Panc1 (cell line): ENCODE measurements around the gene HYLS1. TPM values are rescaled to one million over a fixed set of nuclear protein-coding genes. Genes with fewer than 3 reads are reported as not detected.

Source experiments
- ATAC-seq: fragments of 200-7000 bp; cut with Tn5 transposase; 2 replicates; pipeline ENCODE4 v1.9.1; 2020; ENCODE audit warnings: mild to moderate bottlenecking, moderate library complexity
- BruUV-seq: library from RNA; stranded (reverse); fragments of 400-500 nt; replicated peaks from 2 replicates; lab custom pipeline; 2021; lab: Mats Ljungman, UMichigan
- CTCF ChIA-PET: fragments of 300-600 bp; sonication (Branson Sonifier 250); formaldehyde crosslinking; loops from one replicate; lab custom pipeline; 2022; ENCODE audit warnings: antibody characterized with exemption; lab: Charles Lee
- POLR2A ChIA-PET: fragments of 300-600 bp; sonication (Branson Sonifier 250); formaldehyde crosslinking; loops from one replicate; lab custom pipeline; 2022; ENCODE audit warnings: antibody characterized with exemption; lab: Charles Lee
- DNase-seq: peaks from one replicate; pipeline ENCODE4 v3.0.0-alpha.2; 2010; ENCODE audit warnings: low read depth, low spot score
- H3K27ac ChIP-seq: 2 replicates; pipeline ENCODE4 v1.5.1; 2011; ENCODE audit warnings: mild to moderate bottlenecking, low read length, inconsistent platforms
- H3K27me3 ChIP-seq: fragments of 200-500 bp; sonication (Bioruptor generic); 2 replicates; pipeline ENCODE4 v1.6.0; 2014; ENCODE audit warnings: low read length, inconsistent platforms; ENCODE audit not compliant: control insufficient read depth, insufficient read depth
- H3K36me3 ChIP-seq: fragments of 200-500 bp; sonication (Bioruptor generic); 2 replicates; pipeline ENCODE4 v1.5.1; 2014; ENCODE audit warnings: inconsistent platforms, mild to moderate bottlenecking, low read length, moderate library complexity; ENCODE audit not compliant: control insufficient read depth, insufficient read depth
- H3K4me1 ChIP-seq: 2 replicates; pipeline ENCODE4 v1.5.1; 2011; ENCODE audit warnings: inconsistent platforms, mild to moderate bottlenecking, low read length, moderate library complexity; ENCODE audit not compliant: control insufficient read depth, insufficient read depth
- H3K4me3 ChIP-seq, 2 experiments: 2 replicates each; pipeline ENCODE4 v1.5.1; 2011 to 2012; ENCODE audit warnings: low read depth in 2 of 2, low read length in 2 of 2, mild to moderate bottlenecking in 2 of 2, inconsistent platforms in 1 of 2, moderate library complexity in 1 of 2
- H3K9me3 ChIP-seq: fragments of 200-500 bp; sonication (Bioruptor generic); 2 replicates; pipeline ENCODE4 v1.5.1; 2014; ENCODE audit warnings: low read depth, mild to moderate bottlenecking, inconsistent platforms, low read length, moderate library complexity; ENCODE audit not compliant: control insufficient read depth, insufficient read depth
- POLR2AphosphoS5 ChIP-seq: IDR thresholded peaks from 2 replicates; pipeline ENCODE4 v1.6.1; 2012; ENCODE audit warnings: mild to moderate bottlenecking, low read depth, low read length, moderate library complexity
- TCF7L2 ChIP-seq: IDR thresholded peaks from 2 replicates; pipeline ENCODE4 v1.6.1; 2011; ENCODE audit warnings: mild to moderate bottlenecking, low read depth, low read length, inconsistent platforms
- in situ Hi-C: cut with HindIII; loops from 2 replicates; pipeline ENCODE4 v1.10.0; 2016; ENCODE audit warnings: low sequenced_read_pairs, low pct_unique_long_range_greater_than_20kb
- intact Hi-C: fragments of 100-400 bp; cut with micrococcal nuclease; formaldehyde crosslinking; loops from one replicate; pipeline ENCODE4 v1.10.0; 2022; ENCODE audit not compliant: unreplicated experiment
- total RNA-seq: library from RNA; stranded (reverse); gene quantifications from one replicate; pipeline ENCODE4 v1.2.1, GENCODE V29; 2021; ENCODE audit not compliant: unreplicated experiment
- TF ChIP-seq, protein P1 (sequence below), 2 experiments: IDR thresholded peaks; 2 replicates each; pipeline ENCODE4 v1.6.1; 2011 to 2012; ENCODE audit warnings: low read depth in 2 of 2, control low read depth in 1 of 2, low read length in 1 of 2, mild to moderate bottlenecking in 1 of 2, moderate library complexity in 1 of 2; ENCODE audit not compliant: insufficient read depth in 1 of 2
- TF ChIP-seq, protein P2 (sequence below): fragments of 450-650 bp; IDR thresholded peaks from 2 replicates; pipeline ENCODE4 v1.5.1; 2017; ENCODE audit warnings: mild to moderate bottlenecking

The HYLS1 gene
- total RNA-seq, 1 experiment from 2014 or later = 32.2 TPM

DNA sequence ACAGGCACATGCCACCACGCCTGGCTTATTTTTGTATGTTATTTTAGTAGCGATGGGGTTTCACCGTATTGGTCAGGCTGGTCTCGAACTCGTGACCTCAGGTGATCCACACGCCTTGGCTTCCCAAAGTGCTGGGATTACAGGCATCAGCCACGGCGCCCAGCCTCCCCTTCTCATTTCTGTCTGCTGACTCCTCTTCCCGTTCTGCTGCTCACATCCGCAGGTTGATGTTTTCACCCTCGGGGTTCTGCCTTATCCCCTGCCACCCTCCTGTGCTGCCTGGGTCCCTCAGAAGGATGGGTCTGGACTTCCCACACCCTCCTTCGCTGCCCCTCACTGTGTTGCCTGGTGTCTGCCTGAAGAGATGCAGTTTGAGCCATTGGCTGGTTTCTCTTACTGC, 39.2 kb downstream of the HYLS1 start:
- ChIA-PET CTCF (interaction anchor here (0.7 kb wide), 1 partner anchor 1419 kb away, joined by 3 read pairs; no protein-coding TSS in a partner anchor), POLR2A (no interaction called here)
- Histone ChIP-seq H3K27ac (no peak overlapping the region), H3K36me3 (no peaks in the 10 kb centered on the region), H3K4me1 (peaks cover 3% of the 10 kb centered on the region; the same call in 1 of the 2 replicates), H3K9me3 (no peaks in the 10 kb centered on the region), H3K4me3 (no peak overlapping the region), H3K27me3 (peaks cover 11% of the 10 kb centered on the region)
- ATAC-seq (no peak), DNase-seq (no peak)
- no TSS peak for BruUV-seq
- intact Hi-C loops = no loop called here
- in situ Hi-C loops = loop anchor here (25.0 kb wide), 1 partner anchor 286 kb away; the partner anchor contains the start of genes FAM118B and RPUSD4
- no peak for TF ChIP-seq POLR2AphosphoS5
- TF ChIP-seq, protein P1, sequence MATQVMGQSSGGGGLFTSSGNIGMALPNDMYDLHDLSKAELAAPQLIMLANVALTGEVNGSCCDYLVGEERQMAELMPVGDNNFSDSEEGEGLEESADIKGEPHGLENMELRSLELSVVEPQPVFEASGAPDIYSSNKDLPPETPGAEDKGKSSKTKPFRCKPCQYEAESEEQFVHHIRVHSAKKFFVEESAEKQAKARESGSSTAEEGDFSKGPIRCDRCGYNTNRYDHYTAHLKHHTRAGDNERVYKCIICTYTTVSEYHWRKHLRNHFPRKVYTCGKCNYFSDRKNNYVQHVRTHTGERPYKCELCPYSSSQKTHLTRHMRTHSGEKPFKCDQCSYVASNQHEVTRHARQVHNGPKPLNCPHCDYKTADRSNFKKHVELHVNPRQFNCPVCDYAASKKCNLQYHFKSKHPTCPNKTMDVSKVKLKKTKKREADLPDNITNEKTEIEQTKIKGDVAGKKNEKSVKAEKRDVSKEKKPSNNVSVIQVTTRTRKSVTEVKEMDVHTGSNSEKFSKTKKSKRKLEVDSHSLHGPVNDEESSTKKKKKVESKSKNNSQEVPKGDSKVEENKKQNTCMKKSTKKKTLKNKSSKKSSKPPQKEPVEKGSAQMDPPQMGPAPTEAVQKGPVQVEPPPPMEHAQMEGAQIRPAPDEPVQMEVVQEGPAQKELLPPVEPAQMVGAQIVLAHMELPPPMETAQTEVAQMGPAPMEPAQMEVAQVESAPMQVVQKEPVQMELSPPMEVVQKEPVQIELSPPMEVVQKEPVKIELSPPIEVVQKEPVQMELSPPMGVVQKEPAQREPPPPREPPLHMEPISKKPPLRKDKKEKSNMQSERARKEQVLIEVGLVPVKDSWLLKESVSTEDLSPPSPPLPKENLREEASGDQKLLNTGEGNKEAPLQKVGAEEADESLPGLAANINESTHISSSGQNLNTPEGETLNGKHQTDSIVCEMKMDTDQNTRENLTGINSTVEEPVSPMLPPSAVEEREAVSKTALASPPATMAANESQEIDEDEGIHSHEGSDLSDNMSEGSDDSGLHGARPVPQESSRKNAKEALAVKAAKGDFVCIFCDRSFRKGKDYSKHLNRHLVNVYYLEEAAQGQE (IDR thresholded peaks at IDR 0.05; ENCODE audit: insufficient read depth in 1 of 2, low read depth in 2 of 2, low read length in 1 of 2) = no peak

DNA sequence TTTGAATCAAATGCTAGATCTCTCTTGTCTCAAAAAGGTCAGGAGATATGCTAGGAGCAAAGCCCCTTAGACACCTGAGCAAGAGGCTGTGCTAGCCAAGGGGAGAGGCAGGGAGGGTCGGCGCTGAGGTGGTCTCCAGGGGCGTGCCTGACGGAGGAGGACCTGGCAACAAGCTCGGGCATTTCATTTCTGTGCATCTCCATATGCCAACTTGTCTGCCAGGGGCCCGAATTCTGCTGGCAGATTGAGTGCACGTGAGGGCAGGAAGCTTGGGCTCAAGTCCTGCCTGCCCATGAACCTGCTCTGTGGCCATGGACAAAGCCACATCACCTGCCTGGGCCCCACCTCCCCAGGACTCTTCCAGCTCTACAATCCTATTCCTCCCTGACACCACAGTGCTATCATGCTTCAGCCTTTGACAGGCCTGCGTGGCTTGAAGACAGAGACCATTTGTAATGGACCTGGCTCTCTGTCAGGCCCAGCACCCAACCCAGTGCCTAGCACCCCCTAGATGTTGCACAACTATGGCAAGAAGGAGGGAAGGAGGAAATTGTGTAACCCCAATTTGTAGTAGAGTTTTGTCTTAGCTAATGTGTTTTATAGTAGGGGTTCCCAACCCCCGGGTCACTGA, 42.1 kb downstream of the HYLS1 start:
- CTCF ChIA-PET = no interaction called here
- TF ChIP-seq TCF7L2 = no peak
- TF ChIP-seq, protein P1 (IDR thresholded peaks at IDR 0.05; ENCODE audit: insufficient read depth in 1 of 2, low read depth in 2 of 2, low read length in 1 of 2) = no peak
- no peak for TF ChIP-seq POLR2AphosphoS5
- TF ChIP-seq, protein P2, sequence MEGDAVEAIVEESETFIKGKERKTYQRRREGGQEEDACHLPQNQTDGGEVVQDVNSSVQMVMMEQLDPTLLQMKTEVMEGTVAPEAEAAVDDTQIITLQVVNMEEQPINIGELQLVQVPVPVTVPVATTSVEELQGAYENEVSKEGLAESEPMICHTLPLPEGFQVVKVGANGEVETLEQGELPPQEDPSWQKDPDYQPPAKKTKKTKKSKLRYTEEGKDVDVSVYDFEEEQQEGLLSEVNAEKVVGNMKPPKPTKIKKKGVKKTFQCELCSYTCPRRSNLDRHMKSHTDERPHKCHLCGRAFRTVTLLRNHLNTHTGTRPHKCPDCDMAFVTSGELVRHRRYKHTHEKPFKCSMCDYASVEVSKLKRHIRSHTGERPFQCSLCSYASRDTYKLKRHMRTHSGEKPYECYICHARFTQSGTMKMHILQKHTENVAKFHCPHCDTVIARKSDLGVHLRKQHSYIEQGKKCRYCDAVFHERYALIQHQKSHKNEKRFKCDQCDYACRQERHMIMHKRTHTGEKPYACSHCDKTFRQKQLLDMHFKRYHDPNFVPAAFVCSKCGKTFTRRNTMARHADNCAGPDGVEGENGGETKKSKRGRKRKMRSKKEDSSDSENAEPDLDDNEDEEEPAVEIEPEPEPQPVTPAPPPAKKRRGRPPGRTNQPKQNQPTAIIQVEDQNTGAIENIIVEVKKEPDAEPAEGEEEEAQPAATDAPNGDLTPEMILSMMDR = no peak
- Histone ChIP-seq H3K9me3 (no peaks in the 10 kb centered on the region), H3K27ac (no peak overlapping the region), H3K4me3 (no peak overlapping the region), H3K4me1 (peaks cover 4% of the 10 kb centered on the region; the same call in 1 of the 2 replicates), H3K36me3 (no peaks in the 10 kb centered on the region), H3K27me3 (peaks cover 13% of the 10 kb centered on the region)
- no TSS peak for BruUV-seq
- DNase-seq (no peak), ATAC-seq (no peak)
- POLR2A ChIA-PET = no interaction called here
- in situ Hi-C loops (loop anchor here (25.0 kb wide), 1 partner anchor 283 kb away; the partner anchor contains the start of genes FAM118B and RPUSD4), intact Hi-C loops (no loop called here)
